Hepatocyte (in vitro differentiated cells): ENCODE data around the gene CELA1. TPM values are rescaled to one million over a fixed set of nuclear protein-coding genes. Genes with fewer than 3 reads are reported as not detected.

Source experiments
- DNase-seq: peaks from one replicate; pipeline ENCODE4 v3.0.0-alpha.2; 2016; ENCODE audit warnings: low spot score
- H2AFZ ChIP-seq: fragments of 200-600 bp; sonication (generic); 2 replicates; pipeline ENCODE4 v1.6.0; 2016; ENCODE audit warnings: antibody characterized with exemption, mild to moderate bottlenecking
- H3K27ac ChIP-seq: fragments of 200-600 bp; sonication (generic); 2 replicates; pipeline ENCODE4 v1.5.1; 2016; ENCODE audit warnings: mild to moderate bottlenecking
- H3K27me3 ChIP-seq: fragments of 200-600 bp; sonication (generic); 2 replicates; pipeline ENCODE4 v1.6.1; 2016
- H3K36me3 ChIP-seq: fragments of 200-600 bp; sonication (generic); replicated peaks from 2 replicates; pipeline ENCODE4 v1.5.1; 2016; ENCODE audit warnings: low read depth; ENCODE audit not compliant: insufficient read depth
- H3K4me1 ChIP-seq: fragments of 200-600 bp; sonication (generic); 2 replicates; pipeline ENCODE4 v1.5.1; 2016; ENCODE audit warnings: mild to moderate bottlenecking, moderate library complexity; ENCODE audit not compliant: insufficient read depth
- H3K4me2 ChIP-seq: fragments of 200-600 bp; sonication (generic); 2 replicates; pipeline ENCODE4 v1.6.0; 2016
- H3K4me3 ChIP-seq: fragments of 200-600 bp; sonication (generic); 2 replicates; pipeline ENCODE4 v1.5.1; 2016; ENCODE audit warnings: mild to moderate bottlenecking
- H3K79me2 ChIP-seq: fragments of 200-600 bp; sonication (generic); 2 replicates; pipeline ENCODE4 v1.6.0; 2017; ENCODE audit warnings: mild to moderate bottlenecking
- H3K9me2 ChIP-seq: fragments of 200-600 bp; sonication (generic); replicated peaks from 2 replicates; pipeline ENCODE4 v1.6.0; 2017; ENCODE audit warnings: mild to moderate bottlenecking; ENCODE audit not compliant: insufficient read depth
- H3K9me3 ChIP-seq: fragments of 200-600 bp; sonication (generic); 2 replicates; pipeline ENCODE4 v1.5.1; 2016; ENCODE audit warnings: low read depth, mild to moderate bottlenecking
- H4K20me1 ChIP-seq: fragments of 200-600 bp; sonication (generic); 2 replicates; pipeline ENCODE4 v1.6.0; 2016; ENCODE audit warnings: mild to moderate bottlenecking; ENCODE audit not compliant: insufficient read depth, poor library complexity, severe bottlenecking
- EZH2 ChIP-seq: fragments of 200-600 bp; sonication (generic); IDR thresholded peaks from 2 replicates; pipeline ENCODE4 v1.6.1; 2016; ENCODE audit warnings: antibody characterized with exemption, mild to moderate bottlenecking, borderline replicate concordance
- EZH2phosphoT487 ChIP-seq: fragments of 200-600 bp; sonication (generic); IDR thresholded peaks from one replicate; pipeline ENCODE4 v1.6.1; 2018; ENCODE audit warnings: antibody characterized with exemption, mild to moderate bottlenecking, low read depth, moderate library complexity; ENCODE audit not compliant: unreplicated experiment, severe bottlenecking
- WGBS: methylation state at CpG from one replicate; pipeline ENCODE4 v1.1.6; 2016; ENCODE audit warnings: low lambda C conversion rate; ENCODE audit errors: missing lambda C conversion rate; 5-methylcytosine and 5-hydroxymethylcytosine counted together
- polyA plus RNA-seq: library from polyadenylated mRNA; unstranded; fragments of >200 nt; fragmentation: Nextera tagmentation; extraction: Ambion mirVana; gene quantifications from 2 replicates; pipeline ENCODE4 v1.2.1, GENCODE V29; 2016
- total RNA-seq: library from RNA; depleted of rRNA; stranded (reverse); fragments of >200 nt; gene quantifications from 2 replicates; pipeline ENCODE4 v1.2.3, GENCODE V29; 2014
- TF ChIP-seq, protein P1 (sequence below): fragments of 200-600 bp; sonication (generic); IDR thresholded peaks from 2 replicates; pipeline ENCODE4 v1.5.1; 2016; ENCODE audit warnings: antibody characterized with exemption, mild to moderate bottlenecking; ENCODE audit not compliant: poor library complexity

Gene CELA1
- total and polyA plus RNA-seq, 2 experiments from 2014 or later: not detected

- 80% methylated on average over 4 of the region's 4 CpGs for WGBS
These were observed 1.6 kb upstream of the CELA1 start for GRCh38 chr12:51348116-51348515.

GRCh38 chr12:51345681-51346080, 798 bp downstream of the CELA1 start:
- DNase-seq: no peak
- Histone ChIP-seq H3K4me1 (no peaks in the 10 kb centered on the region), H3K9me2 (no peaks in the 10 kb centered on the region), H3K79me2 (no peaks in the 10 kb centered on the region), H3K9me3 (no peaks in the 10 kb centered on the region), H3K4me3 (no peak overlapping the region), H4K20me1 (no peaks in the 10 kb centered on the region), H3K27ac (no peak overlapping the region), H2AFZ (no peak overlapping the region), H3K27me3 (no peaks in the 10 kb centered on the region), H3K36me3 (no peaks in the 10 kb centered on the region), H3K4me2 (no peak overlapping the region)
- TF ChIP-seq EZH2 (no peak), EZH2phosphoT487 (no peak)
- TF ChIP-seq, protein P1, sequence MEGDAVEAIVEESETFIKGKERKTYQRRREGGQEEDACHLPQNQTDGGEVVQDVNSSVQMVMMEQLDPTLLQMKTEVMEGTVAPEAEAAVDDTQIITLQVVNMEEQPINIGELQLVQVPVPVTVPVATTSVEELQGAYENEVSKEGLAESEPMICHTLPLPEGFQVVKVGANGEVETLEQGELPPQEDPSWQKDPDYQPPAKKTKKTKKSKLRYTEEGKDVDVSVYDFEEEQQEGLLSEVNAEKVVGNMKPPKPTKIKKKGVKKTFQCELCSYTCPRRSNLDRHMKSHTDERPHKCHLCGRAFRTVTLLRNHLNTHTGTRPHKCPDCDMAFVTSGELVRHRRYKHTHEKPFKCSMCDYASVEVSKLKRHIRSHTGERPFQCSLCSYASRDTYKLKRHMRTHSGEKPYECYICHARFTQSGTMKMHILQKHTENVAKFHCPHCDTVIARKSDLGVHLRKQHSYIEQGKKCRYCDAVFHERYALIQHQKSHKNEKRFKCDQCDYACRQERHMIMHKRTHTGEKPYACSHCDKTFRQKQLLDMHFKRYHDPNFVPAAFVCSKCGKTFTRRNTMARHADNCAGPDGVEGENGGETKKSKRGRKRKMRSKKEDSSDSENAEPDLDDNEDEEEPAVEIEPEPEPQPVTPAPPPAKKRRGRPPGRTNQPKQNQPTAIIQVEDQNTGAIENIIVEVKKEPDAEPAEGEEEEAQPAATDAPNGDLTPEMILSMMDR: no peak
- WGBS: 84% methylated on average over 7 of the region's 7 CpGs

More at GRCh38 chr12:51348116-51348515, 1.6 kb upstream of the CELA1 start:
- Histone ChIP-seq H3K36me3 (no peaks in the 10 kb centered on the region), H3K4me1 (no peaks in the 10 kb centered on the region), H3K27ac (no peak overlapping the region), H3K4me2 (no peak overlapping the region), H3K27me3 (no peaks in the 10 kb centered on the region), H3K4me3 (no peak overlapping the region), H3K9me3 (no peaks in the 10 kb centered on the region), H2AFZ (no peak overlapping the region), H3K79me2 (no peaks in the 10 kb centered on the region), H4K20me1 (no peaks in the 10 kb centered on the region), H3K9me2 (no peaks in the 10 kb centered on the region)
- TF ChIP-seq, protein P1: no peak
- TF ChIP-seq EZH2phosphoT487 (no peak), EZH2 (no peak)
- no peak for DNase-seq

DNA sequence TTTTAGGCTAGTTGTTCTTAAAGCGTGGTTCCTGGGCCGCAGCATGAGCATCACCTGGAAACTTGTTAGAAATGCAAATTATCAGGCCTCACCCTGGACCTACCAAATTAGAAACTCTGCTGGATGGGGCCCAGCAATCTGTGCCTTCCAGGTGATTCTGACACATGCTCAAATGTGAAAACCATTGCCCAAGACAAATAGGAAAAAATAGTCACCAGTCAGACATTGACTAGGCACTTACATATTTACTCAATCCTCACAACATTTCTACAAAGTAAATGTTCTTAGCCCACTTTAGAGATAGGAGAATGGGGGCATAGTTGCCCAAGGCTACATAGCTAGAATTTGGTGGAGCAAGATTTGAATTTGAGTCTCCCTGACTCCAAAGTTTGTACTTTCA, 3.3 kb downstream of the CELA1 start:
- Histone ChIP-seq H4K20me1 (no peaks in the 10 kb centered on the region), H3K4me3 (no peak overlapping the region), H3K4me1 (no peaks in the 10 kb centered on the region), H3K27me3 (no peaks in the 10 kb centered on the region), H3K9me3 (no peaks in the 10 kb centered on the region), H3K79me2 (no peaks in the 10 kb centered on the region), H2AFZ (no peak overlapping the region), H3K36me3 (no peaks in the 10 kb centered on the region), H3K9me2 (no peaks in the 10 kb centered on the region), H3K4me2 (no peak overlapping the region), H3K27ac (no peak overlapping the region)
- 95% methylated on average over 2 of the region's 2 CpGs for WGBS
- DNase-seq: no peak
- no peak for TF ChIP-seq EZH2phosphoT487
- TF ChIP-seq, protein P1: no peak
- no peak for TF ChIP-seq EZH2

- Histone ChIP-seq H3K4me3 (no peak overlapping the region), H3K36me3 (no peaks in the 10 kb centered on the region), H2AFZ (no peak overlapping the region), H3K27me3 (no peaks in the 10 kb centered on the region), H4K20me1 (no peaks in the 10 kb centered on the region), H3K9me2 (no peaks in the 10 kb centered on the region), H3K4me1 (no peaks in the 10 kb centered on the region), H3K79me2 (no peaks in the 10 kb centered on the region), H3K9me3 (no peaks in the 10 kb centered on the region), H3K27ac (no peak overlapping the region), H3K4me2 (no peak overlapping the region)
- DNase-seq: no peak
- no peak for TF ChIP-seq EZH2phosphoT487
- TF ChIP-seq EZH2: no peak
- TF ChIP-seq, protein P1: no peak
- 92% methylated on average over 10 of the region's 10 CpGs for WGBS
These were observed 4.1 kb downstream of the CELA1 start for GRCh38 chr12:51342416-51342815.
